ENCODE data around the gene GCH1.

Gene GCH1

DNA sequence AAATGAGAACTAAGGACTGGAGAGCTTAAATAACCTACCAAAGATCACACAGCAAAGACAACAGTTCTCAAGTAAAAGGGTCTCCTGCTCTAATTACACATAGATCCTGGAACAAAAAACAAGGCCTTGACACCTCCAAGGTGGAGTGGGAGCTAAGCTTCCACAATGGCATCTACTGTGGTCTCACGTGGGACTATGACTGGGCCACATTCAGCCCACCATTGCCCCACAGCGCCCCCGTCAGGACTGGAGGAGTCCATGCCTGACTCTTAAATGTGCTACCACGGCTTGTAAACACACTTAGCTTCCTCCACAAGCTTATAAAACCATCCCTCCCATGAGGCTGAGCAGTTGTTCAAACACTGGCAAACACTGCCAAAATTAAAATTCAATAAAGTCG, 88.5 kb downstream of the GCH1 start:
- no peak for DNase-seq (ENCODE audit: low spot score)
- ATAC-seq (ENCODE audit: low read depth), result no peak
- H3K27ac ChIP-seq (ENCODE audit: poor library complexity, severe bottlenecking), result no peak overlapping the region

DNA sequence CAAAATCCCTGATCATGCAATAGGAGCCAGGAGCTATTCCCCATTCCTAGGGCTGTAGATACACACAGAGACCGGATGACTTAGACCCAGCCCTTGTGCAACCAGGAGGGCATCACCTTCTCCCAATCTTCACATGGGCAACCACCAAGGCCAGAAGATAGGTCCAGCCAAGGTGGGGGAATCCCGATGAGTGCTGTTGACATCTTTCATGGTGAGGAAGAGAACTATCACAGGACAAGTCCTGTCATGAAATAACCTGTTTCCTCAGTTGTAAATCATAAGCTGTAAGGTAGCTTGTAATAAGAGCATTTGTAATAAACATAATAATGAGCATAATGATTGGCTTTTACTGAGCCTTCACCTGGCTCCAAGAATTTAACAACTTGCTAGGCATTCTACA, 89.5 kb downstream of the GCH1 start:
- Histone ChIP-seq H3K9me3 (ENCODE audit: severe bottlenecking) (no peaks in the 10 kb centered on the region), H3K4me3 (ENCODE audit: severe bottlenecking) (no peak overlapping the region), H3K36me3 (ENCODE audit: low read depth) (no peaks in the 10 kb centered on the region), H3K27me3 (ENCODE audit: insufficient read depth, poor library complexity, severe bottlenecking) (no peaks in the 10 kb centered on the region), H3K4me1 (ENCODE audit: insufficient read depth, poor library complexity, severe bottlenecking) (no peaks in the 10 kb centered on the region), H3K27ac (ENCODE audit: poor library complexity, severe bottlenecking) (no peak overlapping the region)
- ATAC-seq (ENCODE audit: low read depth), result no peak
- TF ChIP-seq, protein P1, sequence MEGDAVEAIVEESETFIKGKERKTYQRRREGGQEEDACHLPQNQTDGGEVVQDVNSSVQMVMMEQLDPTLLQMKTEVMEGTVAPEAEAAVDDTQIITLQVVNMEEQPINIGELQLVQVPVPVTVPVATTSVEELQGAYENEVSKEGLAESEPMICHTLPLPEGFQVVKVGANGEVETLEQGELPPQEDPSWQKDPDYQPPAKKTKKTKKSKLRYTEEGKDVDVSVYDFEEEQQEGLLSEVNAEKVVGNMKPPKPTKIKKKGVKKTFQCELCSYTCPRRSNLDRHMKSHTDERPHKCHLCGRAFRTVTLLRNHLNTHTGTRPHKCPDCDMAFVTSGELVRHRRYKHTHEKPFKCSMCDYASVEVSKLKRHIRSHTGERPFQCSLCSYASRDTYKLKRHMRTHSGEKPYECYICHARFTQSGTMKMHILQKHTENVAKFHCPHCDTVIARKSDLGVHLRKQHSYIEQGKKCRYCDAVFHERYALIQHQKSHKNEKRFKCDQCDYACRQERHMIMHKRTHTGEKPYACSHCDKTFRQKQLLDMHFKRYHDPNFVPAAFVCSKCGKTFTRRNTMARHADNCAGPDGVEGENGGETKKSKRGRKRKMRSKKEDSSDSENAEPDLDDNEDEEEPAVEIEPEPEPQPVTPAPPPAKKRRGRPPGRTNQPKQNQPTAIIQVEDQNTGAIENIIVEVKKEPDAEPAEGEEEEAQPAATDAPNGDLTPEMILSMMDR (IDR thresholded peaks at IDR 0.05; ENCODE audit: poor library complexity, severe bottlenecking), result no peak
- DNase-seq (ENCODE audit: low spot score), result no peak

More for the DNA sequence above, 88.5 kb downstream of the GCH1 start:
- H3K36me3 ChIP-seq (ENCODE audit: low read depth), result no peaks in the 10 kb centered on the region
- no peak overlapping the region for H3K4me3 ChIP-seq (ENCODE audit: severe bottlenecking)
- no peaks in the 10 kb centered on the region for H3K27me3 ChIP-seq (ENCODE audit: insufficient read depth, poor library complexity, severe bottlenecking)
- no peaks in the 10 kb centered on the region for H3K9me3 ChIP-seq (ENCODE audit: severe bottlenecking)
- H3K4me1 ChIP-seq (ENCODE audit: insufficient read depth, poor library complexity, severe bottlenecking), result no peaks in the 10 kb centered on the region
- TF ChIP-seq, protein P1 (IDR thresholded peaks at IDR 0.05; ENCODE audit: poor library complexity, severe bottlenecking), result peak; percentile 11

DNA sequence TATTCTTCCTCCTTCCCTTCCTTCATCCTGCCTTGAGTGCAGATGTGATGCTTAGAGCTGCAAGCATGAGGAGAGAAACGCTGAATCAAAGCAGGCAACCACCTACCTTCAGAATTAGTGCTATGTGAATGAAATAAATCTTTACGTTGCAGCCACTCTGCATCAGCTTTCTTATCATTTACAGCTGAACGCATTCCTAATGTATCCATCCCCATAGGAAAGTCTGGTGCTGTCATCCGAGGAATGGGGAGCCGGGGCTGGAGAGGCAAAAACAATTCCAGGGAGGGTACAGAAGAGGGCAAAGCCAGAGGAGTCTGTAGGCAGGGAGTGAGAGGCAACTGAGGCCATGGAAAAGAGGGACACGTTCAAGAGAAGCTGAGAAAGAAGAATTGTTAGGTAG, 90.0 kb downstream of the GCH1 start:
- no peak for DNase-seq (ENCODE audit: low spot score)
- Histone ChIP-seq H3K27ac (ENCODE audit: poor library complexity, severe bottlenecking) (no peak overlapping the region), H3K36me3 (ENCODE audit: low read depth) (no peaks in the 10 kb centered on the region), H3K4me1 (ENCODE audit: insufficient read depth, poor library complexity, severe bottlenecking) (no peaks in the 10 kb centered on the region), H3K27me3 (ENCODE audit: insufficient read depth, poor library complexity, severe bottlenecking) (no peaks in the 10 kb centered on the region), H3K4me3 (ENCODE audit: severe bottlenecking) (no peak overlapping the region), H3K9me3 (ENCODE audit: severe bottlenecking) (no peaks in the 10 kb centered on the region)
- TF ChIP-seq, protein P1 (IDR thresholded peaks at IDR 0.05; ENCODE audit: poor library complexity, severe bottlenecking), result no peak
- no peak for ATAC-seq (ENCODE audit: low read depth)

DNA sequence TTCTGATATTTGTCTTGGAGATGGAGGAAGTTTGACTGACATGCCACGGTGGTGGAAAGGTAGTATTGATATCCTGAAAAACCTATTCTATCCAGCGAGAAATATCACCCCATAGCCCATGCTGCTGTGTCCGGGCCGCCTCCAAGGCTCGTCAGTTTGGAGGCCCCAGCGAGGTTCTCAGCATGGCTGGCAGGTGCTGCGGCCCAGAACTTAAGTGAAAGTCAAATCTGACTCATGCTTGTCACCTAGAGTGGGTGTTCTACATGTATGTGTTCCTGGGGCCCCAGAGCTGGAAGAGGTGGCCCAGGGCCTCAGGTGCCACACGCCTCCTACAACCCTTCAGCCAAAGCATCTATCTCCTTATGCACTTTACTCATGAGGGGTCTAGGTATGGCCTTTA, 92.9 kb downstream of the GCH1 start:
- TF ChIP-seq, protein P1 (IDR thresholded peaks at IDR 0.05; ENCODE audit: poor library complexity, severe bottlenecking), result no peak
- no peaks in the 10 kb centered on the region for H3K4me1 ChIP-seq (ENCODE audit: insufficient read depth, poor library complexity, severe bottlenecking)
- H3K27ac ChIP-seq (ENCODE audit: poor library complexity, severe bottlenecking), result no peak overlapping the region
- H3K4me3 ChIP-seq (ENCODE audit: severe bottlenecking), result no peak overlapping the region
- no peaks in the 10 kb centered on the region for H3K27me3 ChIP-seq (ENCODE audit: insufficient read depth, poor library complexity, severe bottlenecking)
- DNase-seq (ENCODE audit: low spot score), result no peak
- H3K36me3 ChIP-seq (ENCODE audit: low read depth), result no peaks in the 10 kb centered on the region
- no peak for ATAC-seq (ENCODE audit: low read depth)
- H3K9me3 ChIP-seq (ENCODE audit: severe bottlenecking), result no peaks in the 10 kb centered on the region

DNA sequence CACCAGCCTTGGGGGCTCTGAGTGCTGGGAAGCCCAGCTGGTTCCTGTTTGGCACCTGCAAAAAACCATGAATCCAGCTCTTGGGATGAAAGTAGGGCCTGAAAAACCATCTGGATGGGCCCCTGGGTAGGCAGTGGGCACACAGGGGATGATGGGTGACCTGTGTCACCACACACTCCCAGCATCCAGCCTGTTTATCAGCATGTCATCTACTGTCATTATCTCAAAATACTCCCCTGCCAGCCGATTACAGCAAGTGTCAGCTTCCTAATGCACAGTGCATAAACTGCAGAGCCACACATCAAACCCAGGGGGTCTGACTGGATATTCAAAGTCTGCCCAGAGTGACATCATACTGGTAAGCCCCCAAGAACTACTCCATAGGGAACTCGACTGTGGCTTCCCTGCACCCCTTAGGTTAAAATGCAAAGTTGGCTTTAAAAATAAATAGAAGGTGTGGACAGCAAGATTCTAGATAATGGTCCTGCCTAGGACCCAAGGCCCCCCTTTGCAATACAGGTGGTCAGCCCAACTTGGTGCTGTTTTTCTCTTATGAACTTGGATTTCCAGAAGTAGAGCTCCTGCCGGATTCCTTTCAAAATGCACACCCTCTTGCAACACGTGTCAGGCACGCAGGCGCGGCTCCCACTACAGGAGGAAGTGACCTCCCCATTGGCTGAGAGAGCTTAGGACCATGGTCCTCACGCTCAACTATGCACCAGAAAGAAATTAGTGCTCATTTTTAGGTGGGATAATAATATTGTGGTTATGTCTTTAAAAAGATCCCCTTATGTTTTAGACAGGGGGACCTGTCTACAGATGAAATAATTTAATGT, 94.1 kb downstream of the GCH1 start:
- TF ChIP-seq, protein P1 (IDR thresholded peaks at IDR 0.05; ENCODE audit: poor library complexity, severe bottlenecking), result no peak
- Histone ChIP-seq H3K4me1 (ENCODE audit: insufficient read depth, poor library complexity, severe bottlenecking) (no peaks in the 10 kb centered on the region), H3K9me3 (ENCODE audit: severe bottlenecking) (no peaks in the 10 kb centered on the region), H3K36me3 (ENCODE audit: low read depth) (no peaks in the 10 kb centered on the region), H3K4me3 (ENCODE audit: severe bottlenecking) (no peak overlapping the region), H3K27me3 (ENCODE audit: insufficient read depth, poor library complexity, severe bottlenecking) (no peaks in the 10 kb centered on the region), H3K27ac (ENCODE audit: poor library complexity, severe bottlenecking) (no peak overlapping the region)
- ATAC-seq (ENCODE audit: low read depth) (no peak), DNase-seq (ENCODE audit: low spot score) (no peak)
